Activated naive CD4-positive, alpha-beta T cell (primary cell): ENCODE data around the gene RPGRIP1.
"Not testable (repeated sequence)": the region's sequence is repeated elsewhere in the genome, so short reads cannot be mapped to it uniquely, and the experiment has no call there.

Experiments used
- DNase-seq, 4 experiments: peaks; one replicate each; lab custom pipeline; 2025; lab: John Stamatoyannopoulos, UW

RPGRIP1 gene

DNA sequence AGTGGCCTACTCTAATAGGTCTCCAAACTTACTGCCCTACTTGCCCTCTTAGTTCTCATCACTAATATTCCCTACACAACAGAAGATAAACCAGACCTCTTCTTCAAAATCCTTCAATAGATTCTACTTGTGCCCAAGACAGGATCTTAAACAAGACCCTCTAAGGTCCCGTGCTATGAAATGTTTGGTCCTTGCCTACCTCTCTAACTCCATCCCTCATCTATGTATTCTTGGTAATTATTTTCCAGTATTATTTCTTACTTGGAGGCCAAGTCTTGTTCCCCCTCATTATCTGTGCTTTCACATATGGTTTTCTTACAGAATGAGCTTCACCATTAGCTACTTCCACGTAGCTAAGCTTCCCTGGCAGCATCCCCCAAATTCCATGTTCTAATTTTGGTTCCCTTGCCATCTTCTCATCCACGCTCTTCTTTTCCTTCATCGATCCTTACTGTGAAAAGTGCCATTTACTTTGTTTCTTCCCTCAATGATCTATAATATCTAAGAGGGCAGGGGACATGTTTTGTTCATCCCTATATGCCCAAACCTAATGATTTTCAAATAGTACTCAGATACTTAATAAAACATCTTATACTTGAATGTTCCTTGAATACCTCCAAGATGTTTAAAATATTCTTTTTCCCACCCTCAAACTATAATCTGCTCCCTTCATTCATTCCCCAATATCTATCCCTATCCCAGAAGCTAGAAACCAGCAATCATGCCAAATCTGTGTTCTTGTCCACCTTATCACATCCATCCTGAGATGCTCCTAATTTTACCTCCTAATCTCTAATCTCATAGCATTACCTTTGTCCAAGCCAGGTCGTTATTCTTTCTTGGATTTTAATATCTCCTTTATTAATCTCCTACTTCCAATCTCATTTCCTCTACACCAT is 20.7 kb upstream of the RPGRIP1 start:
- DNase-seq = no peak

DNA sequence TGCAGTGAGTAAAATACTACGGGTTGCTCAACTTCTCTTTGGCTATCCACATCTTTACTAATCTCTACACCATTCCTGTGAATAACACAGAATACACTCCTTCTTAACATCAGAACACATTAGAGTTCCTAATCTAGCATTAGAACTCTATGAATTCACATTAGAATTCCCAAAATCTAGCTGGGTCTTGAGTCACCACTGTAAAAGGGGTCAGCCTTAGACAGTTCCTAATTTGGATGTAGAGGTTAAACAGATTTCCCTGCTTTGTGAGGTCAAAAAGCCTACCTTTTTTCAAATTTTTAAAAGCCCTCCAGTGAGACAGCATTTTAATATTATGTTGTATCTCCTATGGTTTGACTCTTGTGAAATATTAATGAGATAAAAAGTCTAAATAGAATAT is 18.1 kb upstream of the RPGRIP1 start:
- DNase-seq = no peak

DNA sequence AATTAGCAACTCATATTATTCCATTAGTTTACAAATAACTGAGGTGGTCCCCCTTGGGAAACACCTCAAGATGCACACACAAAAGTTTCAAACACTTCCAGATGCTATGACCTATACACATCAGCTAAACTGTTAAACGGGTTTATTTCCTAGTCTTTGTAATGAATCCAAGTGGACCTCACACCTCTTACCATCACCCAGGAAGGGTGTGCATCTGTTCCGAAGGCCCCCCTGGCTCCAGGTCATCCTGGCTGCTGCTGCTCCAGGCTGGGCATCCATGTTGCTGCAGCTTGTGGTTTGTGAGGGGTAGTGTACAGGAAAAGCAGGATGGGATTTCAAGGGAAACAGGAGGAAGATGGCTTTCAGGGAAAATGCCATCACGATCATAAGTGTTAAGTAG is 17.5 kb upstream of the RPGRIP1 start:
- no peak for DNase-seq

DNA sequence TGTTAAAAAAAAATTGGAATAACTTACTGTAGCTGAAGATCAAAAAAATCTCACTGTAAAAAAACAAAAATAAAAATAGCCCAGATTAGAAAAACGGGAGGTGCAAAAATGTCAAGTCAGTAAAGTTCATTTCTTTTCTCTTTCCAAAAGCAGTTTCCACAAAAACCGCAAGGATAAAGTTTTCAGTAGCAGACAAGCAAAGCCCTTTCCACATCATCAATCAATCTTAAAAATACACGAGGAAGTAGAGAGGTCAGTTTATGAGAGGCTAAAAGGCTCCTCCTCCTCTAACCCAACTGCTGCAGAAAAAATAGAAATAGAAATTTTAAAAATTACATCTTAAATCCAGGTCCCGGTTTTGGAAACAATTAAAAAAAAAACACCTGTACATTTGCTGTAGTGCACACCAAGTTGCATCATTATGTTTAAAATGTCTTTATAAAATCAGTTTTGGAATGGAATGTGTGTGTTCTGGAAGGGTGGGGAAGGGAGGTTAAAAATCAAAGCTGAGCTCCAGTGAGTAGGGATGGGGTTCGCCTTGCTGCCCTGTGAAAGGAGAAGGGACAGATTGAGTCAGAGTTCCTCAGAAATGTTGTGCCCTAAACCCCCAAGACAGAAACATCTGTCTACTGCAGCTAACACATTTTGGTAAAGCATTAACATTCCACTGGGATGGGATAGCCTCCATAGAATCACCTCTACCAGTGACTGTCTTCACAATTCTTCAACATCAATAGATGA is 16.4 kb upstream of the RPGRIP1 start:
- DNase-seq = no peak

DNA sequence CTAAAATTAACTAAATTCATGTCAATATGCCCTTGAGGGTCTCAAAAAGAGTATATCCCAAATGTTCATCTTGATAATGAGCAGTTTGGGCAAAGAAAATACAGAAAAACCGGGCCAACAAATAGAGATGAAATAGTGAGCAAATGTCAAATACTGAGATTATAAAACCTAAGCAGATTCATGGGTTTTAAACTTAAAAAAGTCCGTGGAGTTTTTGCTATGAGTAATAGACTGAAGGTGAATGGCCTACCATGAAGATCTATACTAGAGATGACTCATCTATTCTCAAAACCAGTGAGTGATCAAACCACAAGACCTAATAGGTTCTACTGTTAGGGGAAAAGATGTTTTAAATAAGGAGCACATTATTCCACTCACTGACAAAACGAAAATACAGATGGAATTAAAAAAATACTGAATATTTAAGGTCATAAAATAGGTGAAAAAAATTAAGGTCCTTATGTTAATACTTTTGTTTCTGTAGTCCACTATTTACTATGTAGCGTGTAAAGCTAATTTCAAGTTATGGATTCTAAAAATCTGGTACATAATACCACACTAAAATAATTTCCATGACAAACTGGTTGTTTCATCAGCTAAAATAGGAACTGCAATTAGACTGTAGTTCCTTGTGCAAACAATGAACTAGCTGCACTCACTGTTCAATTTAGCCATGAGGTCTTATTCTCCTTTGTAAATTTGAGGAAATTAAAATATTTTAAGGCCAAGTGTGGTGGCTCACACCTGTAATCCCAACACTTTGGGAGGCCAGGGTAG is 15.7 kb upstream of the RPGRIP1 start:
- DNase-seq = no peak

DNA sequence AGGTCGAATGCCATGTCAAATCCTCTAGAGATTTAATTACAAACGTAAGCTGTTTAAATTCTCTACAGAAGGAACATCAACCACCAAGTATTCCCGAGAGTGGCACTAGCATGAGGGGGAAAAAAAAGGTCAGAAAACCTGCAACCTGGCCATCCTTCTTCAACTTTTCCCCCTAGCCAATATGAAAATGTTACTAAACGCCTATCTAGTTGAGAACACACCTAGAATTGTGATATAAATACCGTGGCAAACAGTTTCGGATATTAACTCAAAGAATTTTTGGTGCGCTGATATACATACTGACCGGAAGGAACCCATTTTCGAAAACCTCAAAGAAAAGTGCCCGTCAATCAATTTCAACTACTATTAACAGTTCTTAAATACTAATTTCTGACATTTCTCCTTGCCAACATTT is 12.4 kb upstream of the RPGRIP1 start:
- no peak for DNase-seq

DNA sequence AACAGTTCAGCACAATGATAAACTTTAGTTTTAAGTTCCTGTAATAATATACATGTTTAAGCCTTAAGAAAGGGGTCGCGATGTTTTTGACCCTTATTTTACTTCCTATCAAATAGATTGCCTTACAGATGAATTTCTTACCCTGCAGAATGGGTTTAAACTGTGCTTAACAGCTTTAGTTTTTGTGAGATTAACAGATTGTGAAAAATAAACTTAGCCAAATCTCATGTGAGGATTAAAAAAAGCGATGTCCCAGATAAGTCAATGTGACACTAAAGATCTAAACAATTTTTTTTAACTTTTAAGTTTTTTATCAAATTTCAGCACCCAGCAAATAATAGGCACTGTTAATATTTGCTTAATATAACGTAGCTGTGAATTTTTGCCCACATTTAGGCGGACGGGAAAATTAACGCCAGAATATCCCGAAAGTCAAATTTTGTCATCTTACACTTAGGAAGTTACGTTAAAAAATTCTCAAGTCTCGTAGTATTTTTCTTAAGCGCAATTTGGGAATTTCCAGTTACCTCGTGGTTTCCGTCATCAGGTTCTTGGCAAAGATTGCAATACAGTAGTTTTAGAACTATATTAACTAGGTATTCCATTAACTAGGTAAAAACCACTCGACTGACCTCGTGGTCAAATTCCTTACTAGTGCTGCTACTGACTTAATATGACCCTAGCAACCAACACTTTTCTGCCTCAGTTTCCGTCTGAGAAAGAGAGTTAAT is 11.8 kb upstream of the RPGRIP1 start:
- DNase-seq = no peak

DNA sequence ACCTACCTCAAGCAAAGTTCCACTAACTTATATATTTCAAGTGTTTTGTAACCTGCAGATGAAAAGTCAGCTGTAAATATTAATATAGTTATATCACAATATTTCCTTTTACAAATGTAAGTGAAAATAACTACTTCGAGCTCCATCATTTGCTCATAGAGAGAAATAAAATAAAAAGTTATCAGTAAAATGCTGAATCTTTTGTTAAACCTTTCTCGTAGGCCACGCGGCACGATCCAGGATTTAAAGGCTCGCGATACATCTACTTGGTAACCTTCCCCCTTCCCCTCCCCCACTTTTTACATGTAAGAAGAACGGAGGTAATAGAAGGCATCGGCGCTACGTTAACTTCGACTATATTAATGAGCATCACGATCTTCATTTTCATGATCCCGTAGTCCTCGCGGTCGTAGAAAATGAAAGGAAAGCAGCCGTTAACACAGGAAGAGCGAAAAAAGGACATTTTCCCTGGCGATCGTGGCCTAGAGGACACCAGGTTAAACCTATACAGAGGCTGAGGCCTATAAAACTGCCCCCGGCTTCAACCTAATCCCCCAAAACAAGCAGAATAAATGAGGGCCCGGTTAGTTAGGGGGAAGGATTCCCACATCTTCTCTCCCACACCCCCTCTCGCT is 11.1 kb upstream of the RPGRIP1 start:
- DNase-seq = peak in 1 of 4 experiments; percentile 10

DNA sequence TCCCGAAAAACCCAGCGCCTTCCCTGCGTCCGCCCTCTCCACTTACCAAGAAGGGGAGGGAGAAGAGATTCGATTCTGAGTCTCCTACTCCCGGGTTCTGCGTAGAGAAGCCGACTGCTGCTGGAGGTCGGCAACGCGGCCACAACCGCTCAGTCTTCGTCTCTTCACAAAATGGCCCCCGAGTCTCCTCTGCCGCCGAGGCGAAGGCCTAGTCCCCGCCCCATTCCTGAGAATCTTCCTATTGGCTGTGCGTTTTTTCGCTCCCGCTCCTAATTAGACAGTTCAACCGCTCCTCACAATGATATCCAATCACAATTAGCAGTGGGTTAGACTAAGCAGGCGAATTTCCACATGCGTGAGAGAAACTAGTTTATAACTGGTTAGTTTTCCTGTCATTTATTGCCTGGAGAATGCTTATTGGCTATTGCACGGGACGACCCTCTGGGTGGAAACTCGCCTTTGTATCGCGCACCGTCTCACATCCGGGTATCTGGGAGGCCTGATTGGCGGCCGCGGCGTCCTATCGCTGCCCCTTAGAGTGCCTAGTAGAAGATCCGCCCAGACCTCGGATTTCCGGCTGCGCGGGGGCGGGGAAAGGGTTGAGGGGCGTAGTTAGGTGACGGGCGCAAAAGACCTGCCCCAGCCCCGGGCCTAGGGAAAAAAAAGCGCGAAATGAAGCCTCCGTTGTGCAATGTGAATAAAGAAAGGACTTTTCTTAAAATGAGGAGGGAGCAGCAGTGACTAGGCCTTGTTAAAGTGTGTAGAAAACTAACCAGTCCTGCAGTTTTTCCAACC is 10.4 kb upstream of the RPGRIP1 start, which contains the start of gene HNRNPC:
Gene HNRNPC (minus strand): TSS at position 191 of the 795 bp plus-strand sequence. CDS start 35,249 bp downstream, outside the sequence.
- DNase-seq = peak; percentile 100

DNA sequence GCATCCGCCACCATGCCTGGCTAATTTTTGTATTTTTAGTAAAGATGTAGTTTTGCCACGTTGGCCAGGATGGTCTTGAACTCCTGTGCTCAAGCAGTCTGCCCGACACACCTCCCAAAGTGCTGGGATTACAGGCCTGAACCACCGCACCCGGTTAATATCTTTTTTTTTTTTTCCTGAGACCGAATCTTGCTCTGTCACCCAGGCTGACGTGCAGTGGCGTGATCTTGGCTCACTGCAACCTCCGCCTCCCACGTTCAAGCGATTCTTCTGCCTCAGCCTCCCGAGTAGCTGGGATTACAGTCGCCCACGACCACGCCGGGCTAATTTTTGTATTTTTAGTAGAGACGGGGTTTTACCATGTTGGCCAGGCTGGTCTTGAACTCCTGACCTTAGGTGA is 7.2 kb upstream of the RPGRIP1 start:
- DNase-seq = not testable (repeated sequence)

DNA sequence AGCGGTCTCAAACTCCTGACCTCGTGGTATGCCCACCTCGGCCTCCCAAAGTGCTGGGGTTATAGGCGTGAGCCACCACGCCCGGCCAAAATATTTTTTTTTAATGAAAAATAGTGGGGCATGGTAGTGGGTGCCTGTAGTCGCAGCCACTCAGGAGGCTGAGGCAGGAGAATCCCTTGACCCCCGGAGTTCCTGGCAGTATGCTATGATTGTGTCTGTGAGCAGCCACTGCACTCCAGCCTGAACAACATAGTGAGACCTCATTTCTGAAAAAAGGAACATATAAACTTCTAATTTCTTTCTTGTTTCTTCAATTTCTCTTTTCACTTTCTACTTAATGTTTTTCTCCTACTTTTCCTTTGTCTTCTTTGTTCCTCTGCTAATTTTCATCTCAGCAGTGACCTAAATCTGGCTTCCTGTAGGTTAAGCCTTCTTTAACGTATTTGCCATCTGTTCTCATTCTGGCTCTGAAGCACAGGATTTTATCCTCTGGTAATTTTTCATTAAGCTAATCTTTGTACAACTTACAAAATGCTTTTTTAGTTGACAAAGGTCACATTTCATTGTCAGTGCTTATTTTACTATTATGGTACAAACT is 4.5 kb upstream of the RPGRIP1 start:
- DNase-seq = no peak

DNA sequence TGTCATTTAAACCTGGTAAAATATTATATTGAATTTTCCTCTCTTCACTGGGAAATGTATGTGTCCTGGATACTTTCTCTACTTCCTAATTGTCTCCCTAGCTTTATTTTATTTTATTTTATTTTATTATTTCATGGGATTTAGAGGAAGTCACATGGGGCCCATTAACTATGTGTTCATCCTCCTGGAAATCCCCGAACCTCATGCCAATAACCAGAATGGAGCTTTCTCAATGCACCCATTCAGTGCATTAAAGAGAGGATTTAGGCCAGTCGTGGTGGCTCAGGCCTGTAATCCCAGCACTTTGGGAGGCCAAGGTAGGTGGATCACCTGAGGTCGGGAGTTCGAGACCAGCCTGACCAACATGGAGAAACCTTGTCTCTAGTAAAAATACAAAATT is 1.3 kb upstream of the RPGRIP1 start:
- DNase-seq = no peak

DNA sequence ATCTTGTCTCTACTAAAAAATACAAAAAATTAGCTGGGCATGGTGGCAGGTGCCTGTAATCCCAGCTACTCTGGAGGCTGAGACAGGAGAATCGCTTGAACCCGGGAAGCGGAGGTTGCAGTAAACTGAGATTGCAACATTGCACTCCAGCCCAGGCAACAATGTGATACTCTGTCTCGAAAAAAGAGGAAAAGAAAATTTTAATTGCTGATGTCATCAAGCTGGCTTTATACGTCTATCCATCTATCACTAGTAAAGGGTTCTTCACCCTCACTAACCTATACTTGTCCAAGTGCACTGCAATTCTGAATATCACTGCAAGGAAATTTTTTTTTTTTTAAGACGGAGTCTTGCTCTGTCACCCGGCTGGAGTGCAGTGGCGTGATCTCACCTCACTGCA is 2.0 kb downstream of the RPGRIP1 start:
- DNase-seq = not testable (repeated sequence)

DNA sequence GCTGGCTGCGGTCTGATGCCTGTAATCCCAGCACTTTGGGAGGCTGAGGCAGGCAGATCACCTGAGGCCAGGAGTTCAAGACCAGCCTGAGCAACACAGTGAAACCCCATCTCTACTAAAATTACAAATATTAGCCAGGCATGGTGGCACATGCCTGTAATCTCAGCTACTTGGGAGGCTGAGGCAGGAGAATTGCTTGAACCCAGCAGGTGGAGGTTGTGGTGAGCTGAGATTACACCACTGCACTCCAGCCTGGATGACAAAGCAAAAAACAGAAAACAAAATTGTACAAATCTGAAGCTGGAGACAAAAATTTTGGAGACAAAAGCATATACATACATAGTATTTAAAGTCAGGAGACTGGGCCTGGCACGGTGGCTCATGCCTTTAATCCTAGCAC is 6.6 kb downstream of the RPGRIP1 start:
- DNase-seq = not testable (repeated sequence)

DNA sequence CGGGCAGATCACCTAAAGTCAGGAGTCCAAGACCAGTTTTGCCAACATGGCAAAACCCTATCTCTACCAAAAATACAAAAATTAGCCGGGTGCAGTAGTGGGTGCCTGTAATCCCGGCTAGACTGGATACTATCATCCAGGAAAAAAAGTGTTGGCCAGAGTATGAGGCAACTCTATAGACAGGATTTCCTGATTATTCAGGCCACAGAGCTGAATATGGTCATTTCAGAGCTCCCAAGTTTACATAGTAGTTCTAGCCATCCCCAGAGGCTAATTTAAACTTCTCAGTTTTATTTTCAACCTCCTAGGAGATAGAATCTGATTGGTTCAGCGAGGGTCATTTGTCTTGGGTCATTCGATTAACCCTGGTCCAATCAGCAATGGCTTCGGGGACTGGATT is 7.3 kb downstream of the RPGRIP1 start:
- no peak for DNase-seq

DNA sequence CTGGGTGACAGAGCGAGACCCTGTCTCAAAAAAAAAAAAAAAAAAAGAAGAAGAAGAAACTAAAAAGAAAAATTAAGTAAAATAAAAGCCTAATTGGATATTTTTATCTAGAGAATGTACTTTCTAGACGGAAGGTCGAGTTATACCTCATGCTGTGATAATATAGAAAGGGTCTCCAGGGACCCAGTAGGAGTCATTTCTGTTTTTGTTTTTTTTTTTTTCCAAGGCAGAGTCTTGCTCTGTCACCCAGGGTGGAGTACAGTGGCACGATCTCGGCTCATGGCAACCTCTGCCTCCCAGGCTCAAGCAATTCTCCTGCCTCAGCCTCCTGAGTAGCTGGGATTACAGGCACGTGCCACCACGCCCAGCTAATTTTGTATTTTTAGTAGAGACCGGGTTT is 14.1 kb downstream of the RPGRIP1 start:
- DNase-seq = not testable (repeated sequence)

DNA sequence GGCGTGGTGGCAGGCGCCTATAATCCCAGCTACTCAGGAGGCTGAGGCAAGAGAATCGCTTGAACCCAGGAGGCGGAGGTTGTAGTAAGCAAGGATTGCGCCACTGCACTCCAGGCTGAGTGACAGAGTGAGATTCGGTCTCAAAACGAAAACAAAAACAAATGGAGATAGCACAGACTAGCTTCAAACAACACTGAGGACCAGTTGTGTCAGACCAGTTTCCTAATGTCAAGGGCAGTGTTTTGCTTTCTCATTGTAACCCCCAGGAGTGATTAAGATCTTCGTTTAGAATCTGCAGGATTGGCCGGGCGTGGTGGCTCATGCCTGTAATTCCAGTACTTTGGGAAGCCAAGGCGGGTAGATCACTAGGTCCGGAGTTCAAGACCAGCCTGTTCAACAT is 18.5 kb downstream of the RPGRIP1 start:
- DNase-seq = no peak

DNA sequence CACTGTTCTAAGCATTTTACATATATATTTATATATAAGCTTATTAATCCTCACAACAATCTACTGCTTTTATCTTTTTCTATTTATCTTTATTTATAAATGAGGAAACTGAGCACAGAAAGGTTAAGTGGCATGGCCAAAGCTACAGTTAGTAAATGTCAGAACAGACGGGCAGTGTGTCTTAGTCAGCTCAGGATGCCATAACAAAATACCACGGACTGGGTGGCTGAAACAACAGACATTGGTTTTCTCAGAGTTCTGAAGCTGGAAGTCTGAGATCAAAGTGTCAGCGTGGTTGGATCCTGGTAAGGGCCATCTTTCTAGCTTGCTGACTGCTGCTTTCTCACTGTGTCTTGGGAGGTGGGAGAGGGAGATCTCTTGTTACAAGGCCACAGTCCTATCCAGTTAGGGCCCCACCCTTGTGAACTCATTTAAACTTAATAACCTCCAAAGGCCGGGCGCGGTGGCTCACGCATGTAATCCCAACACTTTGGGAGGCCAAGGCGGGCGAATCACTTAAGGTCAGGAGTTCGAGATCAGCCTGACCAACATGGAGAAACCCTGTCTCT is 19.8 kb downstream of the RPGRIP1 start:
- DNase-seq = no peak

DNA sequence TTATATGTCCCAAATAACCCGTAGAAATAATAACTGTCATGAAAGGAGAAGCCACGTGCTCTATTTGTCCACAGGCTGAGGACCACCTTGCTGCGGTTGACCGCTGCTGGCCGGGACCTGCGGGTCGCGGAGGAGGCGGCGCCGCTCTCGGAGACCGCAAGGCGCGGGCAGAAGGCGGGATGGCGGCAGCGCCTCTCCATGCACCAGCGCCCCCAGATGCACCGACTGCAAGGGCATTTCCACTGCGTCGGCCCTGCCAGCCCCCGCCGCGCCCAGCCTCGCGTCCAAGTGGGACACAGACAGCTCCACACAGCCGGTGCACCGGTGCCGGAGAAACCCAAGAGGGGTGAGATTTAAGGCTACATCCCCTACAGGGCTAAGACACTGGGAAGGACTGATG is 21.0 kb downstream of the RPGRIP1 start:
- peak in 1 of 4 experiments; percentile 11 for DNase-seq
